HG03571 (cell line): ENCODE measurements around the gene PPP1R1B.

Source experiments
- ATAC-seq: cut with Tn5 transposase; IDR thresholded peaks from one replicate; pipeline ENCODE4 v1.9.1; 2021; ENCODE audit not compliant: unreplicated experiment

Gene PPP1R1B

DNA sequence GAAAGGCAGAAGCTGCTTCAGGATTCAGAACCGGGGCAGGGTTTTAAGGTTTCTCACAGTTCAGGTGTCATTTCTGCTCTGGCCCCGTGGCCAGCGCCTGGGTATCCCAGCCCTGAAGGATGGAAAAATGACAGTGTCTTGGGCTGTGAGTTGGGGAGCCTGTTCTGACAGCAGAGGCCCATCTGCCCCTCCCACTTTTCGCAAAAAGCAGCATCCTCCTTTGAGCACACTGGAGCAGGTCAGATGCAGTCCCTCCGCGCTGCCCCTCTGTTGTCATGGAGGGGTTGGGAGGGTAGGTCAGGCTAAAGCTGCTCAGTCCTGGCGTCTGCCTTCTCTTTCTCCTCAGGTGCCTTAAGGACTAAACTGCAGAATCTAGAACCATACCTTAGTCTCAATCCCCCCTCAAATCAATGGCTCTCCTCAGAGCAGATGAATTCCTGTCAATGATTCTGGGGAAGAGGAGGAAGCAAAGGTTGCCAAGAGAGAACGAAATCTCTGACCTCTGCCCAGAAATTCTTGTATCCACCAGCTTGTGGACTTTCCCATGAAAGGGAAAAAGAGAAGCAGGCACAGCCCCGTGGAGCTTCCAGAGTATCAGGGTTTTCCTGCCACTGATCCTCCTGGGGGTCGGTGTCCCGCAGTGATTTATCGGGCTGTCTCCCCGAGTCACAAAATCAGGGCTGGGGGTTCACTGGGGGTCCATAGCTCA, 26.3 kb upstream of the PPP1R1B start:
- no peak for ATAC-seq

- no peak for ATAC-seq
Measured at GRCh38 chr17:39600997-39601597, 25.7 kb upstream of the PPP1R1B start.

GRCh38 chr17:39601758-39602532, 24.8 kb upstream of the PPP1R1B start:
- ATAC-seq: no peak

GRCh38 chr17:39602533-39603303, 24.0 kb upstream of the PPP1R1B start:
- ATAC-seq: no peak

DNA sequence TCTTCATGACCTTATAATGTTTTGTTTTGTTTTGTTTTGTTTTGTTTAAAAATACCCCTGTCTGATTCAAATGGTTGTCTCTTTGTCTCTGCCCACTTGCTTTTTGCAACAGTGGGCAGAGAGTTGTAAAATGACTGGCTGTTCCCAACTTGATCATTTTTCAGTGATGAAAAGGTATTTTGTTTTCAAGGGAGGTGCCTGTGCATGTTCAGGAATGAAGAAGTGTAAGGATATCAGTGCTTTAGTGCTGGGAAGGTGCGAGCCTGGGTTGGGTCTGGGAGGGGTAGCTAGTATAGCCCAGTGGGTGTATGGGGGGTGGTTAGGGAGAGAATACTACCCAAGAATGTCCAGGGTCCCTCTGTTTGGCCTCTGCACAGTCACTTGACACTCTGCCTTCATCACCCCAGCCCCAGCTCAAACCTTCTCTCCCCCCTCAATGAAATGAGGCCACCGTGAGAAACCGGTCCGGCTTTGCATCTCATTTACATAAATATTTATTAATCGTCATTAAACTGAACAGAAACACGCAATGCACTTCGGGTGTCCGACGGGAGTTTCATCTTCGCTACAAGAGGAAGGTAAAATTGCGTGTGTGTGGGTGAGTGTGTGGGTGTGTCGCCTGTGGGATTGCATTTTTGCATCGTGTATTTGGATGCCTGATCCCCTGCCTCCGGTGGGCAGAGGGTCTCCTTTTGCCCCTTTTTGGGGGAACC, 23.3 kb upstream of the PPP1R1B start:
- ATAC-seq: no peak

GRCh38 chr17:39604911-39605491, 21.8 kb upstream of the PPP1R1B start:
- ATAC-seq: no peak

DNA sequence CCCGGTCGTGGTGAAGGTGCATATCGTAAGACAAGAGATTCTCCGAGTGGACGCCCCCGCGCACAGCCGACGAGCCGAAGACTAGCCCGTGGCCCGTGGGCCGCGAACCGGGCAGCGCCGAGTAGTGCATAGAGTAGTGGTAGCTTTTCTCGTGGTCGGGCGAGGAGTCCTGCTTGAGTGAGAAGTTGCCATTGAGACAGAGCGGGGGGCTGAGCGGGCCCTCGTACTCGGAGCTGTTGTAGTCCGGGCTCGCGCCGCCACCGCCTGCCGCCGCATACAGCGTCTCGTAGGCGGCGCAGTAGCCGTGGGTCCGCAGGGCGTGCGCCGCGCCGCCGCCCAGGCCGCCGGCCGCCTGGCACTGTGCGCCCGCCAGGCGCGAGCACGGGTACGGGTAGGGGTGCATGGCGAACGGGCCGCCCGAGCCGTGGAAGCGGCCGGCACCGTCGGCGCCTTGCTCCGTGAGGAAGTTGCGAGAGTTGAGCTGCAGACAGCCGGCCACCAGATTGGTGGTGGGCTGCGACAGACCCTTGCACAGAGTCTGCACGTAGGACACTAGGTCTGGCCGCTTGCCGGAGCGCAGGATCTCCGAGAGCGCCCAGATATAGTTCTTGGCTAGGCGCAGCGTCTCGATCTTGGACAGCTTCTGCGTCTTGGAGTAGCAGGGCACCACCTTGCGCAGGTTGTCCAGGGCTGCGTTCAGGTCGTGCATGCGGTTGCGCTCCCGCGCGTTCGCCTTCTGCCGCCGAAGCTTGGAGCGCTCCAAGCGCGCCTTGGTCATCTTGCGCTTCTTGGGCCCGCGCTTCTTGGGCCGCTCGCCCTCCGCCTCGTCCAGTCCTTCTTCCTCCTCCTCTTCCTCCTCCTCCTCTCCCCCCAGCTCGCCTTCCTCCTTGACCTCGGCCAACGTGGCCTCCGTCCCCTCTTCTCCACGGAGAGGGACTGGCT, 21.0 kb upstream of the PPP1R1B start:
- no peak for ATAC-seq

DNA sequence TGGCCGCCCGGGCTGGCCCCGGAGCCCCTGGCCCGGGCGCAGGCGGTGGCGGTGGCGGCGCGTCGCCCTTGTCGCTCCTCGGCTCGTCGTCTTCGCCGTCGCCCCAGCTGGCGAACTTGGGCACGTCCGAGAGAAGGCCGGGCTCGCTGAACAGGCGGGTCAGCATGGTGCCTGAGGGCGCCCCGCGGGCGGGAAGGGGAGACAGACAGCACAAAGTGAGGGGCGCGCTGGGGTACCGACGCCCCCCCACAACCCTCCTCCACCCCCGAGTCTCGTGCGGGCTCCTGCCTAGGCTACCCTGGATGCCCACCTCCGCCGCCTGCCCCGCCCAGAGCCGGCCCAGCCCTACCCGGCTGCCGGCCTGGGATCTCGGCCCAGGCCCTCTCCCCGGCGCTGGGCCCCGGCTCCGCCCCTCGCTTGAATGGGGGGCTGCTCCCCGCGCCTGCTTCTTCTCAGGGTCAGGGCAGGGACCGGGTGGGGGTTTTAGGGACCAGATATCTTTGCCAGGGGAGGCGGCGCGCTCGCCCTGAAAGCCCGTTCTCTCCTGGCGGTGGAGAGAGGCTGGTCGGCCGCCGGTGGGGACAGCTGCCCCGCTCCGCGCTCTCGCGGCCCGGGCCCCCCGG, 20.2 kb upstream of the PPP1R1B start:
- no peak for ATAC-seq

DNA sequence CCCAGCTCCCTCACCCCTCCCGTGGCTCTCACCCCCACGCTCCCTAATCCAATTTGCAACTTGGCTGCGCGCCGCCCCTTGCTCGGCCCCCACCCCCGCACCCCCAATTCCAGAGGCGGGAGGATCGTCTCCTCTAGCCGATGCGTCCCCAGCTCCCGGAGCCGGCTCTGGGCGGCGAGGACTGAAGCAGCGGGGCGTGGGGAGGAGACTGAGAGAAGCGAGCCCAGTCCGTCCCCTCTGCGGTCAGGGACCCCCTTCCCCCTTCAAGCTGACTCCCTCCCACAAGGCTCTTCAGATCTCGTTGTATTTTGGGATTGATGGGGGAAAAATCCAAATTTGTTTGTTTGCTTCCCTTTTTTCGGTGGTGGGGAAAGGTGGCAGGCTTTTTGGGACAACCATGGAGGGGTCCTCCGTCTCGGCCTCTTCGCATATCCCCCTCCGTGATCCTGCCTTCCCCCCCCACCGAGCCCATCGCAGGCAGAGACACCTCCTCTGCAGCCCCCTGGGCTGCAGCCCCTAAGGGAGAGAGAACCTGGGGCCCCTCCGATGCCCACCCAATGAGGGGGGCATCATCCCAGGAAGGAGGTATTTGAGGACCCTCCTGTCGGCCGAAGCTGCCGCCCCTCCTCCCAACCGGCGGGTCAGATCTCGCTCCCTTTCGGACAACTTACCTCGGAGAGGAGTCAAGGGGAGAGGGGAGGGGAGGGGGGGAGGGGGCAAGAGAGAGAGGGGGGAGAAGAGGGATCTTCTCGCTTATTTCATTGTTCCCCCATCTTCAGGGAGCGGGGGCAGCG, 19.5 kb upstream of the PPP1R1B start:
- ATAC-seq: no peak

DNA sequence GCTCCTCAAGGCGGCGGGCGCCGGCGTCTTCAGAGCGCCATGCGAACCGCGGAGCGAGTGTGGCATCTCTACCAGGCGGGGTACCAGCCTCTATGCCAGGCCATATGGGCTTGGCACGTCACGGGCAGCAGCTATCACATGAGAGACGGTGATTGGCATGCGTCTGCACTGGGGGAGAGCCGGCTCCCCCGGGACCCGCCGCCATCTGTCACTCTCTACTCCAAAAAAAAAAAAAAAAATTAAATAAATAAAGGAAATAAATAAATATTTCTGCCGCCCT, 19.0 kb upstream of the PPP1R1B start, which contains the start of gene NEUROD2:
Gene NEUROD2 (minus strand): TSS at position 70 of the 280 bp plus-strand sequence. CDS start 1,321 bp downstream, outside the sequence.
- ATAC-seq: no peak

DNA sequence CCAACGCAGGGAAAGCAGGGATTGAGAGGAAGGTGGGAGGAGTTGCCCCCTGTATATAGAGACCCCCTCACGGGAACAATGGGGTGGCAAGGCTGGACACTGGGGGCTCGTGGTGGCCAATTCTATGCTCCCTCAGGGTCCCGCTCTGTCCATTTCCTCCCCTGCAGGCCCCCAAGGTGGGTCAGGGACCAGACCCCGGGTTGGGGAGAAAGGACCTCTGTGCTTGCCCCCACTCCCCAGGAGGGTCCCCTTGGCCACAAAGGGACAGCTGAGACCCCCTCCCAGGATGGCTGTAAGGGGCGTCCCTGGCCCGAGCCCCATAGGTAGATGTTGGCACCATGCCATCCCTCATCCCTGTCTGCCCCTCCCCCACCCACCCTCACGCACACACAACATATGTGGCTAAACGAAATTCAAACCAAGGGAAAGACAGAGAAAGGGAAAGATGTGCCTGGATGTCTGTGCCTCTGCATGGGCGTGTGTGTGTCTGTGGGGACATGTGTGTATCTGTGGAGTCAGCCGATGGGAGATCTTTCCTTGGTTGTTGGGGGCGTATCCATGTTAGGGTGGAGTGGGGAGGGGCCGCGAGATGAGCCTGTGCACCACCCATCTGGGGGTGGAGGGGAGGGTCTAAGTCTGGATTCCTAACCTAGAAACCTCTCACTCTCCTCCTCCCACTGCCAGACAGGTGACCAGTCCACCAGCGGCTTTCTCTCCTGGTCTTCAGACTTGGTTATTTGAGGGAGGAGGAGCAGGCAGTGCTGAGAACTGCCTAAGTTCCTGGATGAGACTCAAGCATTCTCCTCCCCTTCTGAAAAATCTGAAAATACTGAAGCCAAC, 18.4 kb upstream of the PPP1R1B start:
- no peak for ATAC-seq

- ATAC-seq: no peak
Measured at GRCh38 chr17:39609416-39610025, 17.2 kb upstream of the PPP1R1B start.

GRCh38 chr17:39611401-39612112, 15.2 kb upstream of the PPP1R1B start:
- ATAC-seq: no peak

DNA sequence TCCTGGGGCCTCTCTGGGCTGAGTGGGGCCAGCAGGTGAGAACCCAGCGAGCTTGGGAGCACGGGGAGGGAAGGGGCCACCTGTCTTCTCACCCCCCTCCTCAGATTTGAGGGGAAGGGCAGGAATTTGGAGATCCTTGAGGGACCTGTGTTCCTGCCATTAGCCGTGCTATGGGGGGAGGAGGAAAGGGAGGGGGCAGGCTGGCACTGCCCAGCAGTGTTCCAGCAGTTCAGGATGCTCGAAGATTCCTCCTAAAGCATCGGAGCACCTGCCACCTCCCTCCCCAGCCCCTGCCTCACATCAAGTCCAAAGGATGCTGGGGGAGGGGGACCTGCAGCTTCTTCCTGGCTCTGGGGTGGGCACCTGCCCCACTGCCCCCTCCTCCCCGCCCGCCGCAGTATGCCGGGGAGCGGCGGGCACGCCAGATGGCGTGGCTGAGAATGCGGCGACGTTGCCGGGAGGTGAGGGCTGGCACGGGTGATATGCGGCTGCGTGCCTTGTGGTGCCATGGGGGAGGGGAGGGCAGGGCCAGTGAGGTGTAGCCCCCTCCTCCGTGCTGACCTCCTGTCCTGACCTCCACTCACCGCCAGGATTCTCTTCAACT, 14.4 kb upstream of the PPP1R1B start:
- ATAC-seq: no peak

GRCh38 chr17:39612935-39613464, 13.8 kb upstream of the PPP1R1B start:
- ATAC-seq: no peak
